GM12878 (cell line): ENCODE data around the gene APOL4. TPM values are rescaled to one million over a fixed set of nuclear protein-coding genes. Genes with fewer than 3 reads are reported as not detected.

Experiments
- ATAC-seq: fragments of 200-7000 bp; cut with Tn5 transposase; 3 replicates; pipeline ENCODE4 v1.9.1; 2020; ENCODE audit warnings: mild to moderate bottlenecking, moderate library complexity
- BruUV-seq: library from RNA; stranded (reverse); fragments of 400-500 nt; replicated peaks from 2 replicates; lab custom pipeline; 2021; lab: Mats Ljungman, UMichigan
- CTCF ChIA-PET: fragments of 300-600 bp; sonication (Branson Sonifier 250); formaldehyde crosslinking; extraction: SDS; loops from one replicate; lab custom pipeline; 2021; ENCODE audit warnings: inconsistent platforms; lab: Yijun Ruan, JAX
- POLR2A ChIA-PET: fragments of 350-600 bp; formaldehyde crosslinking; extraction: SDS; loops from one replicate; lab custom pipeline; 2021; ENCODE audit warnings: inconsistent platforms; lab: Charles Lee
- RAD21 ChIA-PET: fragments of 300-600 bp; sonication (Branson Sonifier 250); formaldehyde crosslinking; loops from one replicate; lab custom pipeline; 2023; ENCODE audit warnings: antibody characterized with exemption; ENCODE audit not compliant: unreplicated experiment; lab: Charles Lee
- SMC1A ChIA-PET: fragments of 300-600 bp; sonication (Branson Sonifier 250); formaldehyde crosslinking; loops from one replicate; lab custom pipeline; 2023; ENCODE audit not compliant: unreplicated experiment, uncharacterized antibody; lab: Charles Lee
- DNase-seq: peaks from one replicate; pipeline ENCODE4 v3.0.0-alpha.2; 2011; ENCODE audit warnings: low read depth, low spot score
- FAIRE-seq: peaks from 3 replicates; lab custom pipeline; 2011; peaks lifted over from hg19 to GRCh38; lab: Jason Lieb, UNC
- H2AFZ ChIP-seq: 2 replicates; pipeline ENCODE4 v1.6.0; 2011; ENCODE audit warnings: low read depth, low read length, control low read depth; ENCODE audit not compliant: control insufficient read depth
- H3K27ac ChIP-seq: 2 replicates; pipeline ENCODE4 v1.5.1; 2011; ENCODE audit warnings: control low read depth; ENCODE audit not compliant: control insufficient read depth, insufficient read depth
- H3K27me3 ChIP-seq, 2 experiments: replicated peaks in 1 of 2; 2 replicates each; pipeline versions ENCODE4 v1.6.0 to v1.6.1; 2011; ENCODE audit warnings: low read length in 1 of 2; ENCODE audit not compliant: control insufficient read depth in 2 of 2, insufficient read depth in 2 of 2
- H3K36me3 ChIP-seq, 2 experiments: 2 replicates each; pipeline ENCODE4 v1.5.1; 2011; ENCODE audit warnings: low read length in 1 of 2; ENCODE audit not compliant: control insufficient read depth in 2 of 2, insufficient read depth in 2 of 2
- H3K4me1 ChIP-seq: 2 replicates; pipeline ENCODE4 v1.6.1; 2011; ENCODE audit warnings: mild to moderate bottlenecking, low read length, moderate library complexity, mixed read lengths; ENCODE audit not compliant: control insufficient read depth, insufficient read depth
- H3K4me2 ChIP-seq: 2 replicates; pipeline ENCODE4 v1.6.0; 2011; ENCODE audit warnings: control low read depth; ENCODE audit not compliant: control insufficient read depth, insufficient read depth
- H3K4me3 ChIP-seq: fragments of 200-600 bp; sonication (generic); 2 replicates; pipeline ENCODE4 v1.5.1; 2016
- H3K79me2 ChIP-seq: 2 replicates; pipeline ENCODE4 v1.6.0; 2011; ENCODE audit warnings: low read length; ENCODE audit not compliant: control insufficient read depth, insufficient read depth
- H3K9ac ChIP-seq: 2 replicates; pipeline ENCODE4 v1.8.0; 2011; ENCODE audit warnings: low read length, control low read depth, mixed read lengths; ENCODE audit not compliant: control insufficient read depth, insufficient read depth
- H3K9me3 ChIP-seq: replicated peaks from 3 replicates; pipeline ENCODE4 v1.5.1; 2011; ENCODE audit warnings: mild to moderate bottlenecking, low read length; ENCODE audit not compliant: control insufficient read depth, insufficient read depth
- H4K20me1 ChIP-seq: 2 replicates; pipeline ENCODE4 v1.6.0; 2011; ENCODE audit not compliant: control insufficient read depth, insufficient read depth
- CBX5 ChIP-seq: sonication (generic); IDR thresholded peaks from 2 replicates; pipeline ENCODE4 v1.6.1; 2016; ENCODE audit warnings: low read depth, moderate library complexity, mild to moderate bottlenecking, inconsistent platforms
- E2F4 ChIP-seq: IDR thresholded peaks from 2 replicates; pipeline ENCODE4 v1.6.1; 2012; ENCODE audit warnings: low read depth, low read length, improper control_type of control experiment
- HDGF ChIP-seq: fragments of 450-650 bp; IDR thresholded peaks from 2 replicates; pipeline ENCODE4 v1.6.1; 2016; ENCODE audit warnings: antibody characterized with exemption
- NRF1 ChIP-seq: conservative IDR thresholded peaks from 2 replicates; pipeline ENCODE4 v1.6.1; 2011; ENCODE audit warnings: mild to moderate bottlenecking, low read depth, low read length, improper control_type of control experiment
- RAD21 ChIP-seq: IDR thresholded peaks from 2 replicates; pipeline ENCODE4 v1.6.1; 2011; ENCODE audit warnings: mild to moderate bottlenecking, low read depth, low read length, moderate library complexity; ENCODE audit not compliant: insufficient read depth
- SIN3A ChIP-seq: IDR thresholded peaks from 2 replicates; pipeline ENCODE4 v1.6.1; 2012; ENCODE audit warnings: low read depth, low read length, improper control_type of control experiment
- SUZ12 ChIP-seq: fragments of 200-600 bp; sonication (generic); IDR thresholded peaks from one replicate; pipeline ENCODE4 v1.6.1; 2018; ENCODE audit warnings: antibody characterized with exemption, mild to moderate bottlenecking; ENCODE audit not compliant: unreplicated experiment
- TAF1 ChIP-seq: IDR thresholded peaks from 2 replicates; pipeline ENCODE4 v1.6.1; 2011; ENCODE audit warnings: mild to moderate bottlenecking, low read depth, low read length, borderline replicate concordance
- WGBS: methylation state at CpG from one replicate; pipeline ENCODE4 v1.1.6; 2016; ENCODE audit warnings: low lambda C conversion rate; ENCODE audit not compliant: insufficient replicate concordance, insufficient coverage; ENCODE audit errors: missing lambda C conversion rate; 5-methylcytosine and 5-hydroxymethylcytosine counted together
- in situ Hi-C: fragments of 300-500 bp; cut with MboI; formaldehyde crosslinking; loops from 9 replicates; pipeline ENCODE4 v1.14.3; 2018; ENCODE audit warnings: mixed read lengths
- intact Hi-C: fragments of 100-400 bp; cut with micrococcal nuclease; formaldehyde crosslinking; loops from one replicate; pipeline ENCODE4 v1.14.2; 2022; ENCODE audit not compliant: unreplicated experiment
- polyA plus RNA-seq, 11 experiments: library from polyadenylated mRNA; depleted of rRNA in 4 of 11; unstranded in 6 of 11; stranded (reverse) in 5 of 11; fragments of >200 nt; fragmentation: Nextera tagmentation in 4 of 11; fragmentation: Illumina TruSeq in 1 of 11; extraction: Ambion mirVana in 4 of 11; extraction: Trizol in 1 of 11; gene quantifications; 1 replicate in 1 of 11; 2 replicates in 10 of 11; pipeline versions ENCODE4 v1.2.1 to v1.2.3, GENCODE V29; 2011 to 2016; ENCODE audit warnings: inconsistent platforms in 2 of 11, missing spikeins in 2 of 11, low read depth in 1 of 11
- total RNA-seq, 4 experiments: library from RNA; depleted of rRNA in 3 of 4; stranded (reverse); fragments of >200 nt in 3 of 4; fragmentation: Illumina TruSeq in 1 of 4; extraction: Trizol in 1 of 4; gene quantifications; 2 replicates each; pipeline versions ENCODE4 v1.2.1 to v1.2.3, GENCODE V29; 2013 to 2021
- TF ChIP-seq, protein P1 (sequence below): fragments of 450-650 bp; IDR thresholded peaks from 2 replicates; pipeline ENCODE4 v1.6.1; 2018; ENCODE audit warnings: borderline replicate concordance, mild to moderate bottlenecking; ENCODE audit not compliant: partially characterized antibody
- TF ChIP-seq, protein P2 (sequence below): IDR thresholded peaks from 2 replicates; pipeline ENCODE4 v1.6.1; 2012; ENCODE audit warnings: low read length, inconsistent platforms
- TF ChIP-seq, protein P3 (sequence below): IDR thresholded peaks from 2 replicates; pipeline ENCODE4 v1.6.1; 2011; ENCODE audit warnings: borderline replicate concordance, low read depth, mild to moderate bottlenecking, moderate library complexity, mixed read lengths, low read length; ENCODE audit not compliant: insufficient read depth; ENCODE audit errors: extremely low read length
- TF ChIP-seq, protein P4 (sequence below): fragments of 450-650 bp; formaldehyde crosslinking; IDR thresholded peaks from 2 replicates; pipeline ENCODE4 v1.4.0; 2020; ENCODE audit warnings: mild to moderate bottlenecking, moderate library complexity

Gene APOL4
- total and polyA plus RNA-seq, 10 of the 15 experiments (the other 5 are each of a cell fraction or from before 2014, with no cell fraction given): 0.03 to 0.24 (median 0.19) TPM; not detected in 7

DNA sequence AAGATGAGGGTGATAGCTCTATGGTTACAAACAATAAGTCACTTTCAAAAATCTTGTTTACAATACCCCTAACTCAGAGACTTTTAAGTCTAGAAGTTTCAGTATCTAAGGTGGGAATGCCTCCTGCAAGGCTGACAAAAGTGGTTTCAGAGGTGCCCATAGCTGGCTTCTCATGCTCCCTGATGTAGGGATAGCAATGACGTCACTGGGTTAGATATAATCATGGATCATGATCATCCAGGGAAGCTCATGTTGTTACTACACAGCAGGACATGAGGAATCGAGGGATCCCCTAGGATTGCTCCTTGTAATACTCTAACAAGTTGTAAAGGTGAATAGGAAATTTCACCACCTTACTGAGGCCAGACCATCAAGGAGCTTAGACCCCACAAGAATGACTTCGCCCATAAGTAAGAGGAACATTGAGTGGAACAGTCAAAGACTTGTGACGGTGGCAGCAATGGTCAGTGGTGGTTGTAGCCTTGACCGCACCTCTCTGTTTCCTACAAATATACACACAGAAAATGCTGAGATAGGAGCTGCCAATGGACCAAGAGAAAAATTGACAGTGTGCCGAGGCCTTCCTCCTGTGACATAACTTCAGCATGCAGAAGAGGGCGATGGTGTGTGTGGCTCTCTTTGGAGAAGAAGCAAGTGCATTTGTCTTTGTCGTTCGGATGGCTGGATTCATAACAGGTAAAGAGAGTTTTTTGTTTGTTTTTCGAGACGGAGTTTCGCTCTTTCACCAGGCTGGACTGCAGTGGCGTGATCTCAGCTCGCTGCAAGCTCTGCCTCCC lies 15.6 kb downstream of the APOL4 start:
- H4K20me1 ChIP-seq: no peaks in the 10 kb centered on the region
- FAIRE-seq (no peak), ATAC-seq (no peak), DNase-seq (no peak)
- ChIA-PET CTCF (interaction anchor here (0.7 to 2.1 kb wide), 9 partner anchors 21 to 120 kb away, joined by 3 to 5 read pairs (median 4); no protein-coding TSS in a partner anchor), RAD21 (no interaction called here), POLR2A (no interaction called here), SMC1A (interaction anchor here (0.9 to 11.2 kb wide), 2 partner anchors 11 to 25 kb away, joined by 3 to 154 read pairs; partner anchors contain the start of gene APOL3)
- H3K79me2 ChIP-seq: no peaks in the 10 kb centered on the region
- no peak overlapping the region for H3K4me2 ChIP-seq
- no TSS peak for BruUV-seq
- no peak overlapping the region for H2AFZ ChIP-seq
- no peaks in the 10 kb centered on the region; a peak in 1 of 4 replicates for H3K27me3 ChIP-seq
- intact Hi-C loops (no loop called here), in situ Hi-C loops (no loop called here)
- 65% methylated on average over 14 of the region's 14 CpGs for WGBS
- H3K9me3 ChIP-seq: no peaks in the 10 kb centered on the region
- no peak overlapping the region for H3K4me3 ChIP-seq
- no peak overlapping the region for H3K9ac ChIP-seq
- no peaks in the 10 kb centered on the region for H3K36me3 ChIP-seq
- no peaks in the 10 kb centered on the region for H3K4me1 ChIP-seq
- no peak overlapping the region for H3K27ac ChIP-seq
- TF ChIP-seq CBX5: no peak
- TF ChIP-seq SIN3A: no peak
- TF ChIP-seq, protein P1, sequence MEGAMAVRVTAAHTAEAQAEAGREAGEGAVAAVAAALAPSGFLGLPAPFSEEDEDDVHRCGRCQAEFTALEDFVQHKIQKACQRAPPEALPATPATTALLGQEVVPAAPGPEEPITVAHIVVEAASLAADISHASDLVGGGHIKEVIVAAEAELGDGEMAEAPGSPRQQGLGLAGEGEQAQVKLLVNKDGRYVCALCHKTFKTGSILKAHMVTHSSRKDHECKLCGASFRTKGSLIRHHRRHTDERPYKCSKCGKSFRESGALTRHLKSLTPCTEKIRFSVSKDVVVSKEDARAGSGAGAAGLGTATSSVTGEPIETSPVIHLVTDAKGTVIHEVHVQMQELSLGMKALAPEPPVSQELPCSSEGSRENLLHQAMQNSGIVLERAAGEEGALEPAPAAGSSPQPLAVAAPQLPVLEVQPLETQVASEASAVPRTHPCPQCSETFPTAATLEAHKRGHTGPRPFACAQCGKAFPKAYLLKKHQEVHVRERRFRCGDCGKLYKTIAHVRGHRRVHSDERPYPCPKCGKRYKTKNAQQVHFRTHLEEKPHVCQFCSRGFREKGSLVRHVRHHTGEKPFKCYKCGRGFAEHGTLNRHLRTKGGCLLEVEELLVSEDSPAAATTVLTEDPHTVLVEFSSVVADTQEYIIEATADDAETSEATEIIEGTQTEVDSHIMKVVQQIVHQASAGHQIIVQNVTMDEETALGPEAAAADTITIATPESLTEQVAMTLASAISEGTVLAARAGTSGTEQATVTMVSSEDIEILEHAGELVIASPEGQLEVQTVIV: no peak
- no peak for TF ChIP-seq SUZ12
- TF ChIP-seq, protein P2, sequence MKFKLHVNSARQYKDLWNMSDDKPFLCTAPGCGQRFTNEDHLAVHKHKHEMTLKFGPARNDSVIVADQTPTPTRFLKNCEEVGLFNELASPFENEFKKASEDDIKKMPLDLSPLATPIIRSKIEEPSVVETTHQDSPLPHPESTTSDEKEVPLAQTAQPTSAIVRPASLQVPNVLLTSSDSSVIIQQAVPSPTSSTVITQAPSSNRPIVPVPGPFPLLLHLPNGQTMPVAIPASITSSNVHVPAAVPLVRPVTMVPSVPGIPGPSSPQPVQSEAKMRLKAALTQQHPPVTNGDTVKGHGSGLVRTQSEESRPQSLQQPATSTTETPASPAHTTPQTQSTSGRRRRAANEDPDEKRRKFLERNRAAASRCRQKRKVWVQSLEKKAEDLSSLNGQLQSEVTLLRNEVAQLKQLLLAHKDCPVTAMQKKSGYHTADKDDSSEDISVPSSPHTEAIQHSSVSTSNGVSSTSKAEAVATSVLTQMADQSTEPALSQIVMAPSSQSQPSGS: no peak
- no peak for TF ChIP-seq TAF1
- TF ChIP-seq, protein P3, sequence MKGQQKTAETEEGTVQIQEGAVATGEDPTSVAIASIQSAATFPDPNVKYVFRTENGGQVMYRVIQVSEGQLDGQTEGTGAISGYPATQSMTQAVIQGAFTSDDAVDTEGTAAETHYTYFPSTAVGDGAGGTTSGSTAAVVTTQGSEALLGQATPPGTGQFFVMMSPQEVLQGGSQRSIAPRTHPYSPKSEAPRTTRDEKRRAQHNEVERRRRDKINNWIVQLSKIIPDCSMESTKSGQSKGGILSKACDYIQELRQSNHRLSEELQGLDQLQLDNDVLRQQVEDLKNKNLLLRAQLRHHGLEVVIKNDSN: no peak
- TF ChIP-seq RAD21: no peak
- TF ChIP-seq, protein P4, sequence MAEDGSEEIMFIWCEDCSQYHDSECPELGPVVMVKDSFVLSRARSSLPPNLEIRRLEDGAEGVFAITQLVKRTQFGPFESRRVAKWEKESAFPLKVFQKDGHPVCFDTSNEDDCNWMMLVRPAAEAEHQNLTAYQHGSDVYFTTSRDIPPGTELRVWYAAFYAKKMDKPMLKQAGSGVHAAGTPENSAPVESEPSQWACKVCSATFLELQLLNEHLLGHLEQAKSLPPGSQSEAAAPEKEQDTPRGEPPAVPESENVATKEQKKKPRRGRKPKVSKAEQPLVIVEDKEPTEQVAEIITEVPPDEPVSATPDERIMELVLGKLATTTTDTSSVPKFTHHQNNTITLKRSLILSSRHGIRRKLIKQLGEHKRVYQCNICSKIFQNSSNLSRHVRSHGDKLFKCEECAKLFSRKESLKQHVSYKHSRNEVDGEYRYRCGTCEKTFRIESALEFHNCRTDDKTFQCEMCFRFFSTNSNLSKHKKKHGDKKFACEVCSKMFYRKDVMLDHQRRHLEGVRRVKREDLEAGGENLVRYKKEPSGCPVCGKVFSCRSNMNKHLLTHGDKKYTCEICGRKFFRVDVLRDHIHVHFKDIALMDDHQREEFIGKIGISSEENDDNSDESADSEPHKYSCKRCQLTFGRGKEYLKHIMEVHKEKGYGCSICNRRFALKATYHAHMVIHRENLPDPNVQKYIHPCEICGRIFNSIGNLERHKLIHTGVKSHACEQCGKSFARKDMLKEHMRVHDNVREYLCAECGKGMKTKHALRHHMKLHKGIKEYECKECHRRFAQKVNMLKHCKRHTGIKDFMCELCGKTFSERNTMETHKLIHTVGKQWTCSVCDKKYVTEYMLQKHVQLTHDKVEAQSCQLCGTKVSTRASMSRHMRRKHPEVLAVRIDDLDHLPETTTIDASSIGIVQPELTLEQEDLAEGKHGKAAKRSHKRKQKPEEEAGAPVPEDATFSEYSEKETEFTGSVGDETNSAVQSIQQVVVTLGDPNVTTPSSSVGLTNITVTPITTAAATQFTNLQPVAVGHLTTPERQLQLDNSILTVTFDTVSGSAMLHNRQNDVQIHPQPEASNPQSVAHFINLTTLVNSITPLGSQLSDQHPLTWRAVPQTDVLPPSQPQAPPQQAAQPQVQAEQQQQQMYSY (CRISPR knock-in tag): no peak
- TF ChIP-seq NRF1: no peak
- TF ChIP-seq HDGF: no peak
- TF ChIP-seq E2F4: no peak
